Ureter (tissue), 1 donor: ENCODE measurements around the gene SNRPN. TPM values are rescaled to one million over a fixed set of nuclear protein-coding genes. Genes with fewer than 3 reads are reported as not detected.
"Not testable (repeated sequence)": the region's sequence is repeated elsewhere in the genome, so short reads cannot be mapped to it uniquely, and the experiment has no call there.

ENCODE experiments used
- DNase-seq: peaks from one replicate; pipeline ENCODE4 v3.0.0-alpha.2; 2020; ENCODE audit warnings: low spot score
- total RNA-seq: library from RNA; stranded (reverse); gene quantifications from one replicate; pipeline ENCODE4 v1.2.4, GENCODE V29; 2023
- donor health status: DM: yes; HTN: yes; CAD: no.

Gene SNRPN
- total RNA-seq, 1 donor from 2014 or later: 121 TPM

- no peak for DNase-seq
Observed at GRCh38 chr15:24971052-24971451, 16.3 kb downstream of the SNRPN start.

GRCh38 chr15:24971772-24972171 is 17.0 kb downstream of the SNRPN start:
- DNase-seq: no peak

GRCh38 chr15:24972707-24973106 is 17.9 kb downstream of the SNRPN start:
- DNase-seq: not testable (repeated sequence)

- DNase-seq: no peak
Observed at GRCh38 chr15:24976932-24977331, 22.1 kb downstream of the SNRPN start.

- no peak for DNase-seq
Observed at GRCh38 chr15:24977686-24978085, 22.9 kb downstream of the SNRPN start.

- no peak for DNase-seq
Observed at GRCh38 chr15:24985224-24985623, 30.4 kb downstream of the SNRPN start.

GRCh38 chr15:24986653-24987052 is 31.9 kb downstream of the SNRPN start:
- no peak for DNase-seq

- no peak for DNase-seq
Observed at GRCh38 chr15:25019434-25019833, 64.6 kb downstream of the SNRPN start.

GRCh38 chr15:25022233-25022632 is 67.4 kb downstream of the SNRPN start:
- DNase-seq: no peak

Other genes with a start within 250 kb of the SNRPN start
- 19.1 TPM for gene SNURF, start within 50 bp of the SNRPN start, total RNA-seq